ENCODE measurements around the gene MKLN1.
A peak's percentile ranks its signal among the peaks of the same experiment; 100 is the strongest.

The MKLN1 gene

DNA sequence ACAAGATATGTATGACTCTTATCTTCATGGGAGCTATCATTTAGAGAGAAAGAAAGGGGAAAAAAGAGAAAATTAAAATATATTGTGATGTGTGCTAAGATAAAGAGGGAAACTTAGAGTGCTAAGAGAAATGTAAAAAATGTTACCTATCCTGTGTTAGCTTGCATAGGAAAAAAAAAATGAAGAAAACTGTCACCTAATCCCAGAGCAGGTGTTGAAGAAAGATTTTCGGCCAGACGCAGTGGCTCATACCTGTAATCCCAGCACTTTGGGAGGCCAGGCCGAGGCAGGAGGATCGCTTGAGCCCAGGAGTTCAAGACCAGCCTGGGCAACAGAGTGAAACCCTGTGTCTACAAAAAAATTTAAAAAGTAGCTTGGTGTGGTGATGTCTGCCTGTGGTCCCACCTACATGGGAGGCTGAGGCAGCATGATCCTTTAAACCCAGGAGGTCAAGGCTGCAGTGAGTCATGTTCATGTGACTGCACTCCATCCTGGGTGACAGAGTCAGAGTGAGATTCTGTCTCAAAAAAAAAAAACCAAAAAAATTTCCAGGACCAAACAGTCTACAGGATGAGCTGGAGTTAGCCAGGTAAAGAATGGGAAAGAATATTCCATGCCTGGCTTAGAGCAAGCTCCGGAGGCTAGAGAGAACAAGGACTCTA, 2.4 kb upstream of the MKLN1 start:
- in situ Hi-C loops (cut with HindIII; ENCODE audit: low sequenced_read_pairs), result no loop called here
- TF ChIP-seq CTCF (IDR thresholded peaks at IDR 0.05; ENCODE audit: low read depth, low read length), result no peak
- DNase-seq (ENCODE audit: low read depth, low spot score), result no peak
- no peak overlapping the region for H3K4me3 ChIP-seq (ENCODE audit: low read depth, low read length)

GRCh38 chr7:131326576-131326975, 1.1 kb upstream of the MKLN1 start:
- DNase-seq (ENCODE audit: low read depth, low spot score), result no peak
- in situ Hi-C loops (cut with HindIII; ENCODE audit: low sequenced_read_pairs), result no loop called here
- TF ChIP-seq CTCF (IDR thresholded peaks at IDR 0.05; ENCODE audit: low read depth, low read length), result no peak
- H3K4me3 ChIP-seq (ENCODE audit: low read depth, low read length), result peak overlapping the region; percentile 97

DNA sequence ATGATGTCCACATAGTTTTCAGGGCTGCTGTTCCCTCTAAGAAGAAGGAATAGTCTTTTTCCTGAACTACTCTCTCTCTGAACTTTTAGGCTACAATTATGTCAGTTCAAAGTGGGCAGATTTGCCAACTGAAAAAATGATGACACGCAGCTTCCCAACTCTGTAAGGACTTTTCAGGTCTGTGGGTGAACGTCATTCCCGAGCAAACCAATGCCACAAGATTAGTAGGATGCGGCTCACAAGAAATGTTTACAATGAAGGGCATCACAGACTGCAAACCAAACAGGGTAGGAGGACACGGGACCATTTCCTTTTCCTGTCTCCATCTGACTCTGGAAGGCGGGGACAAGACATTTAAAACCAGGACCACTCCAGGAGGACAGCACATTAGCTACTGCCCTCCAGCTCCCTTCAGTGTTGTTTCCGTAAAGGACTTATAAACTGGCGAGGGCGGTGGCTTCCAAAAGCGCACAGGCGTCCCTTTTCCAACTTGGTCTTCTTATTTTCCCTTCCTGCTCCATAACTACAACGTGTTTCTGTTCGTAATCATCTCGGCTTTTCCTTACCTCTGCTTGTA, 539 bp upstream of the MKLN1 start:
- in situ Hi-C loops (cut with HindIII; ENCODE audit: low sequenced_read_pairs), result no loop called here
- H3K4me3 ChIP-seq (ENCODE audit: low read depth, low read length), result peak overlapping the region; percentile 97
- TF ChIP-seq CTCF (IDR thresholded peaks at IDR 0.05; ENCODE audit: low read depth, low read length), result no peak
- DNase-seq (ENCODE audit: low read depth, low spot score), result peak; percentile 71

GRCh38 chr7:131328377-131329175, 900 bp downstream of the MKLN1 start:
- in situ Hi-C loops (cut with HindIII; ENCODE audit: low sequenced_read_pairs), result no loop called here
- peak; percentile 44 for DNase-seq (ENCODE audit: low read depth, low spot score)
- peak overlapping the region; percentile 97 for H3K4me3 ChIP-seq (ENCODE audit: low read depth, low read length)
- TF ChIP-seq CTCF (IDR thresholded peaks at IDR 0.05; ENCODE audit: low read depth, low read length), result no peak

- peak overlapping the region; percentile 97 for H3K4me3 ChIP-seq (ENCODE audit: low read depth, low read length)
- no peak for TF ChIP-seq CTCF (IDR thresholded peaks at IDR 0.05; ENCODE audit: low read depth, low read length)
- peak; percentile 9 for DNase-seq (ENCODE audit: low read depth, low spot score)
- in situ Hi-C loops (cut with HindIII; ENCODE audit: low sequenced_read_pairs), result no loop called here
These were observed 1.5 kb downstream of the MKLN1 start for GRCh38 chr7:131329176-131329570.

GRCh38 chr7:131330299-131330698, 2.6 kb downstream of the MKLN1 start:
- no peak overlapping the region for H3K4me3 ChIP-seq (ENCODE audit: low read depth, low read length)
- in situ Hi-C loops (cut with HindIII; ENCODE audit: low sequenced_read_pairs), result no loop called here
- no peak for TF ChIP-seq CTCF (IDR thresholded peaks at IDR 0.05; ENCODE audit: low read depth, low read length)
- no peak for DNase-seq (ENCODE audit: low read depth, low spot score)
